Measurements from ENCODE around the gene ATAD3B. TPM values are rescaled to one million over a fixed set of nuclear protein-coding genes. Genes with fewer than 3 reads are reported as not detected.

Gene ATAD3B
- total and polyA plus RNA-seq, 2 of the 13 experiments (the other 11 are each of a cell fraction or from before 2014, with no cell fraction given), result 9.6 to 31.1 TPM

DNA sequence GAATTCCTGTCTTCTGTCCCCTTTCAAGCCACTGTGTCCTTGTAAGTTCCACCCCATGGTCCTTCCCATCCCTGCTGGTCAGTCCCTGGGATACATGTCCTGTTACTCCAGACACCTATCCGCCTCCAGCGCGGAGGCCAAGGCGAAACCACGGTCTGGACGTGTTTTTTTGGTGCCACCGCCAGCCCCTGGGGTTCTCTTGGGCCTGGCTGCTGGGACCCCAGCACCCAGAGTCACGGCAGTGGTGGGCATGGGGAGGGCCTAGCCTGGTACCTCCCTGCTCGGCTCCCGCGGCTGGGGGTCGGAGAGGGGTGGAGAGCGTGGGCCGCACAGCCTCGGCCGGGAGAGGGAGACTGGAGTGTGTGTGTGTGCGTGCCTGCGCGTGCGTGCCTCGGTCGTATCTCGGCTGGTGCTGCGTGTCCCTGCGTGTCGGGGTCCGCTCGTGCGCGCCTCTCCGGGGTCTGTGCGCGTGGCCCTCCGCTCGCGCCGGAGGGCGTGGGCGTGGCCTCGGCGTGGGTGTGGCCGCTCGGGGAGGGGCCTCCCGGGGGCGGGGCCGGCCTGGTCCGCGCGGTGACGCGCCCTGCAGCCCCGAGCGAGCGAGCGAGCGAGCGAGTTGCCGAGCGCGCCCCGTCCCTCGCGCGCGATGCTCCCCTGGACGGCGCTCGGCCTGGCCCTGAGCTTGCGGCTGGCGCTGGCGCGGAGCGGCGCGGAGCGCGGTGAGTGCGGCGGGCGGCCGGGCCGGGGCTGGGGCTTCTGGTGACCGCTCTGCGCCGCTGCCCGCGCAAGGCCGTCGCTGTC, 36.3 kb upstream of the ATAD3B start, which contains the start of gene VWA1 (continued):
- TF ChIP-seq, protein P1, sequence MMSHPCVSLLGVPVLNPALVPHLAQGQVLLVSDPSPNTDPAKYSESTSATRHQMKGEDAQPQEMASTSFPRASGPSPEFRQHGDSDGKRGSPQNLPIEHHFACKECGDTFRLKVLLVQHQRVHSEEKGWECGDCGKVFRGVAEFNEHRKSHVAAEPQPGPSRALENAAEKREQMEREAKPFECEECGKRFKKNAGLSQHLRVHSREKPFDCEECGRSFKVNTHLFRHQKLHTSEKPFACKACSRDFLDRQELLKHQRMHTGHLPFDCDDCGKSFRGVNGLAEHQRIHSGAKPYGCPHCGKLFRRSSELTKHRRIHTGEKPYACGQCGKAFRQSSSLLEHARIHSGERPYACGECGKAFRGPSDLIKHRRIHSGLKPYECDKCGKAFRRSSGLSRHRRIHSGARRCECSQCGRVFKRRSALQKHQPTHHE (CRISPR knock-in tag; IDR thresholded peaks at IDR 0.05; ENCODE audit: borderline replicate concordance), result 0 out of 2 replicates have a peak, but pooled peaks have one; percentile 46
- TF ChIP-seq ZNF326 (CRISPR knock-in tag; IDR thresholded peaks at IDR 0.05; ENCODE audit: borderline replicate concordance), result no peak
- peak; percentile 69 for TF ChIP-seq MED1 (CRISPR knock-in tag; IDR thresholded peaks at IDR 0.05)
- TF ChIP-seq ZNF367 (CRISPR knock-in tag; IDR thresholded peaks at IDR 0.05; ENCODE audit: borderline replicate concordance), result no peak; the same call in 1 of the 2 replicates
- TF ChIP-seq ZNF460 (CRISPR knock-in tag; IDR thresholded peaks at IDR 0.05; ENCODE audit: borderline replicate concordance), result no peak
- TF ChIP-seq RBAK (CRISPR knock-in tag; IDR thresholded peaks at IDR 0.05), result no peak
- TF ChIP-seq FOXO1 (CRISPR knock-in tag; IDR thresholded peaks at IDR 0.05), result peak; percentile 39; the same call in 1 of the 2 replicates
- TF ChIP-seq FOXK1 (CRISPR knock-in tag; IDR thresholded peaks at IDR 0.05; ENCODE audit: borderline replicate concordance, low read depth), result no peak
- TF ChIP-seq ZNF547 (CRISPR knock-in tag; IDR thresholded peaks at IDR 0.05), result peak; percentile 82; the same call in 1 of the 2 replicates
- TF ChIP-seq NR2C2 (CRISPR knock-in tag; IDR thresholded peaks at IDR 0.05; ENCODE audit: borderline replicate concordance), result peak; percentile 23; the same call in 1 of the 2 replicates
- TF ChIP-seq ZNF629 (CRISPR knock-in tag; conservative IDR thresholded peaks at IDR 0.05), result no peak
- TF ChIP-seq, protein P2, sequence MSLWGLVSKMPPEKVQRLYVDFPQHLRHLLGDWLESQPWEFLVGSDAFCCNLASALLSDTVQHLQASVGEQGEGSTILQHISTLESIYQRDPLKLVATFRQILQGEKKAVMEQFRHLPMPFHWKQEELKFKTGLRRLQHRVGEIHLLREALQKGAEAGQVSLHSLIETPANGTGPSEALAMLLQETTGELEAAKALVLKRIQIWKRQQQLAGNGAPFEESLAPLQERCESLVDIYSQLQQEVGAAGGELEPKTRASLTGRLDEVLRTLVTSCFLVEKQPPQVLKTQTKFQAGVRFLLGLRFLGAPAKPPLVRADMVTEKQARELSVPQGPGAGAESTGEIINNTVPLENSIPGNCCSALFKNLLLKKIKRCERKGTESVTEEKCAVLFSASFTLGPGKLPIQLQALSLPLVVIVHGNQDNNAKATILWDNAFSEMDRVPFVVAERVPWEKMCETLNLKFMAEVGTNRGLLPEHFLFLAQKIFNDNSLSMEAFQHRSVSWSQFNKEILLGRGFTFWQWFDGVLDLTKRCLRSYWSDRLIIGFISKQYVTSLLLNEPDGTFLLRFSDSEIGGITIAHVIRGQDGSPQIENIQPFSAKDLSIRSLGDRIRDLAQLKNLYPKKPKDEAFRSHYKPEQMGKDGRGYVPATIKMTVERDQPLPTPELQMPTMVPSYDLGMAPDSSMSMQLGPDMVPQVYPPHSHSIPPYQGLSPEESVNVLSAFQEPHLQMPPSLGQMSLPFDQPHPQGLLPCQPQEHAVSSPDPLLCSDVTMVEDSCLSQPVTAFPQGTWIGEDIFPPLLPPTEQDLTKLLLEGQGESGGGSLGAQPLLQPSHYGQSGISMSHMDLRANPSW (CRISPR knock-in tag; IDR thresholded peaks at IDR 0.05; ENCODE audit: borderline replicate concordance), result no peak
- no peak for TF ChIP-seq ZNF879 (CRISPR knock-in tag; IDR thresholded peaks at IDR 0.05)
- TF ChIP-seq, protein P3, sequence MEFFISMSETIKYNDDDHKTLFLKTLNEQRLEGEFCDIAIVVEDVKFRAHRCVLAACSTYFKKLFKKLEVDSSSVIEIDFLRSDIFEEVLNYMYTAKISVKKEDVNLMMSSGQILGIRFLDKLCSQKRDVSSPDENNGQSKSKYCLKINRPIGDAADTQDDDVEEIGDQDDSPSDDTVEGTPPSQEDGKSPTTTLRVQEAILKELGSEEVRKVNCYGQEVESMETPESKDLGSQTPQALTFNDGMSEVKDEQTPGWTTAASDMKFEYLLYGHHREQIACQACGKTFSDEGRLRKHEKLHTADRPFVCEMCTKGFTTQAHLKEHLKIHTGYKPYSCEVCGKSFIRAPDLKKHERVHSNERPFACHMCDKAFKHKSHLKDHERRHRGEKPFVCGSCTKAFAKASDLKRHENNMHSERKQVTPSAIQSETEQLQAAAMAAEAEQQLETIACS (CRISPR knock-in tag; IDR thresholded peaks at IDR 0.05), result peak; percentile 81
- no peak for TF ChIP-seq GABPA (IDR thresholded peaks at IDR 0.05; ENCODE audit: low read depth, low read length)
- TF ChIP-seq GABPA (CRISPR knock-in tag; IDR thresholded peaks at IDR 0.05; ENCODE audit: low read depth), result no peak
- TF ChIP-seq, protein P4, sequence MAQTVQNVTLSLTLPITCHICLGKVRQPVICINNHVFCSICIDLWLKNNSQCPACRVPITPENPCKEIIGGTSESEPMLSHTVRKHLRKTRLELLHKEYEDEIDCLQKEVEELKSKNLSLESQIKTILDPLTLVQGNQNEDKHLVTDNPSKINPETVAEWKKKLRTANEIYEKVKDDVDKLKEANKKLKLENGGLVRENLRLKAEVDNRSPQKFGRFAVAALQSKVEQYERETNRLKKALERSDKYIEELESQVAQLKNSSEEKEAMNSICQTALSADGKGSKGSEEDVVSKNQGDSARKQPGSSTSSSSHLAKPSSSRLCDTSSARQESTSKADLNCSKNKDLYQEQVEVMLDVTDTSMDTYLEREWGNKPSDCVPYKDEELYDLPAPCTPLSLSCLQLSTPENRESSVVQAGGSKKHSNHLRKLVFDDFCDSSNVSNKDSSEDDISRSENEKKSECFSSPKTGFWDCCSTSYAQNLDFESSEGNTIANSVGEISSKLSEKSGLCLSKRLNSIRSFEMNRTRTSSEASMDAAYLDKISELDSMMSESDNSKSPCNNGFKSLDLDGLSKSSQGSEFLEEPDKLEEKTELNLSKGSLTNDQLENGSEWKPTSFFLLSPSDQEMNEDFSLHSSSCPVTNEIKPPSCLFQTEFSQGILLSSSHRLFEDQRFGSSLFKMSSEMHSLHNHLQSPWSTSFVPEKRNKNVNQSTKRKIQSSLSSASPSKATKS (CRISPR knock-in tag; IDR thresholded peaks at IDR 0.05), result no peak
- TF ChIP-seq, protein P5, sequence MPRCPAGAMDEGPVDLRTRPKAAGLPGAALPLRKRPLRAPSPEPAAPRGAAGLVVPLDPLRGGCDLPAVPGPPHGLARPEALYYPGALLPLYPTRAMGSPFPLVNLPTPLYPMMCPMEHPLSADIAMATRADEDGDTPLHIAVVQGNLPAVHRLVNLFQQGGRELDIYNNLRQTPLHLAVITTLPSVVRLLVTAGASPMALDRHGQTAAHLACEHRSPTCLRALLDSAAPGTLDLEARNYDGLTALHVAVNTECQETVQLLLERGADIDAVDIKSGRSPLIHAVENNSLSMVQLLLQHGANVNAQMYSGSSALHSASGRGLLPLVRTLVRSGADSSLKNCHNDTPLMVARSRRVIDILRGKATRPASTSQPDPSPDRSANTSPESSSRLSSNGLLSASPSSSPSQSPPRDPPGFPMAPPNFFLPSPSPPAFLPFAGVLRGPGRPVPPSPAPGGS (CRISPR knock-in tag; IDR thresholded peaks at IDR 0.05), result peak; percentile 83
- no peak for TF ChIP-seq THAP11 (CRISPR knock-in tag; IDR thresholded peaks at IDR 0.05)
- no peak for TF ChIP-seq SP140L (CRISPR knock-in tag; IDR thresholded peaks at IDR 0.05; ENCODE audit: borderline replicate concordance)
- no peak for TF ChIP-seq ZNF850 (CRISPR knock-in tag; conservative IDR thresholded peaks at IDR 0.05)
